Measurements from ENCODE around the gene PPT1. TPM values are rescaled to one million over a fixed set of nuclear protein-coding genes. Genes with fewer than 3 reads are reported as not detected.
"Not testable (repeated sequence)": the region's sequence is repeated elsewhere in the genome, so short reads cannot be mapped to it uniquely, and the experiment has no call there.

The PPT1 gene
- total RNA-seq, 1 donor from 2014 or later = 84.2 TPM

- intact Hi-C loops (cut with DNase I) = no loop called here
- no peak for TF ChIP-seq CTCF (IDR thresholded peaks at IDR 0.05)
- Histone ChIP-seq H3K36me3 (peaks cover 36 to 45% of the 10 kb centered on the region in 2 donors), H3K9me3 (no peaks in the 10 kb centered on the region), H3K27me3 (no peaks in the 10 kb centered on the region), H3K4me3 (no peak overlapping the region), H3K27ac (no peak overlapping the region), H3K4me1 (no peaks in the 10 kb centered on the region)
- no peak for DNase-seq (ENCODE audit: low spot score in 2 of 2)
Observed at GRCh38 chr1:40090652-40091355, 6.2 kb downstream of the PPT1 start.

DNA sequence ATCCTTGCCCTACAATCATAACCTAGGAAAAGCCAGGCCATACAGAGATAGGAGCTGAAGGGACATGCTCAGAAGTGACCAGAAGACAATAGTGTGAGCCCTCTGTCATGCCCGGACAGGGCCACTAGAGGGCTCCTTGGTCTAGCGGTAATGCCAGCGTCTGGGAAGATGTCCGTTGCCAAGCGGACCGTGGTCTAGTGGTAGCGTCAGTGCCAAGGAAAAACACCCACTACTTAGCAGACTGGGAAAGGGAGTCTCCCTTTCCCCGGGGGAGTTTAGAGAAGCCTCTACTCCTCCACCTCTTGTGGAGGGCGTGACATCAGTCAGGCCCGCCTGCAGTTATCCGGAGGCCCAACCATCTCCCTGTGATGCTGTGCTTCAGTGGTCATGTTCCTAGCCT is 12.3 kb downstream of the PPT1 start:
- TF ChIP-seq CTCF (IDR thresholded peaks at IDR 0.05) = peak; percentile 25 to 77 (median 75)
- peaks cover 20 to 36% of the 10 kb centered on the region in 2 donors for H3K36me3 ChIP-seq
- intact Hi-C loops (cut with DNase I) = loop anchor here (1.0 to 2.0 kb wide), 2 partner anchors 254 to 320 kb away; no protein-coding TSS in a partner anchor
- H3K27me3 ChIP-seq, H3K4me1 ChIP-seq, H3K9me3 ChIP-seq, H3K27ac ChIP-seq: not testable (repeated sequence)
- peak in 1 of 2 donors; percentile 90 for DNase-seq (ENCODE audit: low spot score in 2 of 2)
- H3K4me3 ChIP-seq = peak overlapping the region in 1 of 2 donors; percentile 26

- Histone ChIP-seq H3K9me3 (no peaks in the 10 kb centered on the region), H3K36me3 (peaks cover 19 to 21% of the 10 kb centered on the region in 2 donors), H3K27me3 (no peaks in the 10 kb centered on the region), H3K4me1 (no peaks in the 10 kb centered on the region), H3K4me3 (no peak overlapping the region), H3K27ac (no peak overlapping the region)
- TF ChIP-seq CTCF (IDR thresholded peaks at IDR 0.05) = no peak
- no peak for DNase-seq (ENCODE audit: low spot score in 2 of 2)
- intact Hi-C loops (cut with DNase I) = no loop called here
Observed at GRCh38 chr1:40081871-40082270, 15.2 kb downstream of the PPT1 start.

DNA sequence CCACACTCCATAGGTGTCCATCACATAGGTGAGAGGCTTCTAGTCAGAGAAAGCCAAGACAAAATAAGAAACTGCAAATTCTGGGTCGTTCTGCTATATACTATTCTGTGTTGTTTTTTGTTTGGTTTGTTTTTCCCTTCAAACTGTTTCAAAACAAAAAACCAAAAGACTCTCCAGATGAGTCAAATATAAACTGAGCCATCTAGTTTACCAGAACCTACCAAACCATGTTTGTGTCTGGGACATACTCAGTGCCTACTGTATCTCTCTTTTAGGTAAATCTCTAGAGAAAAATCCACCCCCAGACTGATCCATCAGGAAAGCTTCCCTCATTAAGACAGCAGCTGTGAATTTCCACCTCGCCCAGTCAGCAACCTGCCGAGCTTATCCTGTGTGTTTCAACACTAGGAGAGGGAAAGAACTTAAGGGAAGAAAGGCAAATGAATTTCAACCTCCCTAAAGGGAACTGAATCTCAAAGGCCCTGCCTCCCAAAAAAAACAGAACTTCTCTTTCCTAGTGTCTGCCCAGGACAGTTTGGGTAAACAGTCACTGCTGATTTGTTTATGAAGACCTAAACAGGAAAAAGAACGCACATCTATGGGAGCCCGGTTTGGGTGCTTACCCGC is 17.2 kb downstream of the PPT1 start:
- intact Hi-C loops (cut with DNase I) = no loop called here
- H3K27me3 ChIP-seq = no peaks in the 10 kb centered on the region
- no peaks in the 10 kb centered on the region for H3K9me3 ChIP-seq
- H3K27ac ChIP-seq = no peak overlapping the region
- no peaks in the 10 kb centered on the region for H3K4me1 ChIP-seq
- peaks cover 19 to 29% of the 10 kb centered on the region in 2 donors for H3K36me3 ChIP-seq
- no peak for TF ChIP-seq CTCF (IDR thresholded peaks at IDR 0.05)
- DNase-seq (ENCODE audit: low spot score in 2 of 2) = no peak
- no peak overlapping the region for H3K4me3 ChIP-seq

DNA sequence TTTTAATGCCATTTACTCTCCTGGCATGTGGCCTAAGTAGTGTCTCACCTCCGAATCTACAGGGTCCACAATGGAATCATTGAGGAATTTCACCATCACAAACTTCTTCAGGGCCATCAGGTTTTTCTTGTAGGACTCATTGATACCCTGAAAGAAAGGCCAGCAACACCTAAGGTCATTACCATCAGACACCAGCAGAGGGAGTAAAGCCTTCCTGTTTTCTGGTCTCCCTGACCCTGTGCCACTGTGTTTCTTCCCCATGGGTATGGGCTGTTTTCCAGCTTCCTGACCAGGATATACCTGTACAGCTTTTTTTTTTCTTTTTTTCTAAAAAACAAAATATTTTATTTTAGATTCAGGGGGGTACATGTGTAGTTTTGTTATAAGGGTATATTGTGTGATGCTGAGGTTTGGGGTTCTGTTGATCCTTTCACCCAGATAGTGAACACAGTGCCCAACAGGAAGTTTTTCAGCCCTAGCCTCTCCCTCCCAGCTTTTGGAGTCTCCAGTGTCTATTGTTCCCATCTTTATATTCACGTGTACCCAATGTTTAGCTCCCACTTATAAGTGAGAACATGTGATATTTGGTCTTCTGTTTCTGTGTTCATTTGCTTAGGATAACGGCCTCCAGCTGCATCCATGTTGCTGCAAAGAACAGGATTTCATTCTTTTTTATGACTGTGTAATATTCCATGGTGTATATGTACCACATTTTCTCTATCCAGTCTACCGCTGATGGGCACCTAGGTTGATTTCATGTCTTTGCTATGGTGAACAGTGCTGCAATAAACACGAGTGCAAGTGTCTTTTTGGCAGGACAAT is 18.3 kb downstream of the PPT1 start:
- Histone ChIP-seq H3K4me1 (no peaks in the 10 kb centered on the region), H3K27me3 (no peaks in the 10 kb centered on the region), H3K36me3 (peaks cover 22 to 38% of the 10 kb centered on the region in 2 donors), H3K4me3 (no peak overlapping the region), H3K9me3 (no peaks in the 10 kb centered on the region), H3K27ac (no peak overlapping the region)
- TF ChIP-seq CTCF (IDR thresholded peaks at IDR 0.05) = peak; percentile 24 to 73 (median 72)
- intact Hi-C loops (cut with DNase I) = no loop called here
- DNase-seq (ENCODE audit: low spot score in 2 of 2) = peak in 1 of 2 donors; percentile 76
